Muscle of leg (tissue), 11 donors: ENCODE results near the gene UEVLD. TPM values are rescaled to one million over a fixed set of nuclear protein-coding genes. Genes with fewer than 3 reads are reported as not detected.

ENCODE experiments used
- DNase-seq: peaks from one replicate; pipeline ENCODE4 v3.0.0; 2013
- H3K27ac ChIP-seq: one replicate; pipeline ENCODE4 v1.5.1; 2013; ENCODE audit warnings: mild to moderate bottlenecking, low read length, control low read depth
- H3K27me3 ChIP-seq: one replicate; pipeline ENCODE4 v1.6.1; 2013; ENCODE audit warnings: low read length; ENCODE audit not compliant: control insufficient read depth, insufficient read depth
- H3K36me3 ChIP-seq: one replicate; pipeline ENCODE4 v1.6.1; 2013; ENCODE audit warnings: low read length; ENCODE audit not compliant: control insufficient read depth, insufficient read depth
- H3K4me1 ChIP-seq: one replicate; pipeline ENCODE4 v1.6.1; 2013; ENCODE audit warnings: low read length; ENCODE audit not compliant: control insufficient read depth, insufficient read depth
- H3K4me3 ChIP-seq: one replicate; pipeline ENCODE4 v1.5.1; 2013; ENCODE audit warnings: low read length, control low read depth
- H3K9me3 ChIP-seq: replicated peaks from 2 replicates; pipeline ENCODE4 v1.6.1; 2013; ENCODE audit warnings: low read depth, low read length; ENCODE audit not compliant: control insufficient read depth
- WGBS: methylation state at CpG from one replicate; pipeline ENCODE4 v1.1.5; 2013; ENCODE audit warnings: missing lambda C conversion rate; ENCODE audit not compliant: insufficient coverage; 5-methylcytosine and 5-hydroxymethylcytosine counted together
- polyA plus RNA-seq, 8 donors: library from polyadenylated mRNA; unstranded; fragments of 120-200 nt; gene quantifications; one replicate each; pipeline versions ENCODE4 v1.2.1 to v1.2.3, GENCODE V29; 2013; ENCODE audit warnings: inconsistent platforms in 1 of 8, low replicate concordance in 1 of 8; ENCODE audit not compliant: insufficient read length in 8 of 8, insufficient read depth in 1 of 8
- total RNA-seq: library from RNA; stranded (reverse); fragments of 120-200 nt; gene quantifications from one replicate; pipeline ENCODE4 v1.2.4, GENCODE V29; 2013

UEVLD gene
- total and polyA plus RNA-seq, 9 donors = 10.7 to 15.3 (median 12.0) TPM

DNA sequence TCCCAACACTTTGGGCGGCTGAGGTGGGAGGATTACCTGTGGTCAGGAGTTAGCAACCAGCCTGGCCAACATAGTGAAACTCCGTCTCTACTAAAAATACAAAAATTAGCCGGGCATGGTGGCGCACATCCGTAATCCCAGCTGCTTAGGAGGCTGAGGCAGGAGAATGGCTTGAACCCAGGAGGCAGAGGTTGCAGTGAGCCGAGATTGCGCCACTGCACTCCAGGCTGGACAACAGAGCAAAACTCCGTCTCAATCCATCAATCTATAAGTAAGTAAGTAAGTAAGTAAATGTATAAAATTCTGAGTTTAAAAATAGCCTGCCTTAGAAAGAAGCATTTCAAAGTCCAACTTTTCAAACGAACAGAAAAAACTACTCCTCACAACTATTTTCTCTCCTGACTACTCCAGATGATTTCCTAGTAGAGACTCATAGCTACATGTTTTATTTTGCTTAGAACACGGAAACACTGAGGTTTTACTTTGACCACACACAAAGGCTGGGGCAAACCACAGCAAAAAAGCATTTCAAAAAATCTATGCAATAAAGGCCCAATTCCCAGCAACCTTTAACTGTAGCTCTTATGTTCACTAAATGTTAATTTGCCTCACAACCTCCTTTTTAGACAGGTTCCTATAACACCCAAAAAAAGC lies 29.3 kb upstream of the UEVLD start:
- Histone ChIP-seq H3K27ac (no peak overlapping the region), H3K4me3 (no peak overlapping the region), H3K36me3 (peaks cover 27% of the 10 kb centered on the region), H3K27me3 (no peaks in the 10 kb centered on the region), H3K4me1 (no peaks in the 10 kb centered on the region), H3K9me3 (no peaks in the 10 kb centered on the region)
- WGBS = 59% methylated on average over 2 of the region's 10 CpGs
- peak; percentile 29 for DNase-seq

DNA sequence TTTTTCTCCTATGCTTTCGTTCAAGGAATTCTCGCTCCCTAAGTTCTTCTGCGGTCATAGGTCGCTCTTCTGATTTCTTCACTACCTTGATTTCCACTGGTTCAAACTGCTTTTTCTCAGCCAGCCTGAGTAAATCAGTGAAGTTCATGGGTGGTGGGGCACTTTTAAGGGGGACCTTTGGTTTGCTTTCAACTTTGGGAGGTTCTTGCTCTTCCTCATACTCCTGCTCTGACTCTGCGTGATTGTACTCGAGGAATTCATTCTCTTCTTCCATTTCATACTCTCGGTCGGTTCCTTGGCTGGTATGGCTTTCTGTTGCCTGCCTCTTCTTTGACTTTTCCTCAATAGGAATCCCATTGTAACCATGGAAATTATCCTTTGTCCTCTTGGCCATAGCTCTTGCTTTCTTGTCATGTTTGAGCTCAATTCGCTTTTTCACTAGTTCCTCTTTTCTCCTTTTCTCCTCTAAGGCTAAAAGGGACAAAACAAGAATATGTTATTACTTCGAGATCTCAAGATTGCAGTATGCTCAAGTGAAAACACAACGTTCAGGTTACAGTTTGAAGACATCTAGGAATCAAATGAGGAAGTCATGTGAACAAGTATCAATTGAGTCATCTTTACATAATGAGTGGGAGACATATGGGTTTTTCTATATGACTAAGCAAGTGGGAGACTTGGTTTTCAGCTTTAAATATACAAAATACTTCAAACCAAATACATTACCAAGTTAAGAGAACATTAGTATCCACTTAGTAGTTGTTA lies 27.3 kb upstream of the UEVLD start:
- H3K36me3 ChIP-seq = peaks cover 35% of the 10 kb centered on the region
- H3K27me3 ChIP-seq = no peaks in the 10 kb centered on the region
- H3K4me3 ChIP-seq = no peak overlapping the region
- WGBS = 96% methylated on average over 5 of the region's 11 CpGs
- H3K9me3 ChIP-seq = no peaks in the 10 kb centered on the region
- no peaks in the 10 kb centered on the region for H3K4me1 ChIP-seq
- no peak overlapping the region for H3K27ac ChIP-seq
- no peak for DNase-seq

DNA sequence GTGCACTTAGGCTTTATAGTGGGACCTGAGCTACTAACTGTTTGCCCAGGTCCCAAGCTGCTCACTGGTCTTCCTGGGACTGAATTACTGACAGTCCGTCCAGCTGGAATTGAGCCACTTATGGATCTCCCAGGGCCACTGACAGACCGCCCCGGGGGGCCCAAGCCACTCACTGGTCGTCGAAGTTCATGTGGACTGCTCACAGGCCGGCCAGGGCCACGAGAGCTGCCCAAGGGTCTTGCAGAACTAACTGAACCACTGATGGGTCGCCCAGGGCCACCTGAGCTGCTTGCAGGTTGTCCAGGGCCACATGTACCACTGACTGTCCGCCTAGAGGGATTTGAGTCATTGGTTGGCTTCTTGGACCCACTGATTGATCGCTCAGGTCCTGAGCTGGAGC lies 26.1 kb upstream of the UEVLD start:
- no peak overlapping the region for H3K4me3 ChIP-seq
- H3K27ac ChIP-seq = no peak overlapping the region
- H3K36me3 ChIP-seq = peaks cover 42% of the 10 kb centered on the region
- 90% methylated on average over 10 of the region's 10 CpGs for WGBS
- H3K4me1 ChIP-seq = no peaks in the 10 kb centered on the region
- no peak for DNase-seq
- H3K9me3 ChIP-seq = no peaks in the 10 kb centered on the region
- H3K27me3 ChIP-seq = no peaks in the 10 kb centered on the region

DNA sequence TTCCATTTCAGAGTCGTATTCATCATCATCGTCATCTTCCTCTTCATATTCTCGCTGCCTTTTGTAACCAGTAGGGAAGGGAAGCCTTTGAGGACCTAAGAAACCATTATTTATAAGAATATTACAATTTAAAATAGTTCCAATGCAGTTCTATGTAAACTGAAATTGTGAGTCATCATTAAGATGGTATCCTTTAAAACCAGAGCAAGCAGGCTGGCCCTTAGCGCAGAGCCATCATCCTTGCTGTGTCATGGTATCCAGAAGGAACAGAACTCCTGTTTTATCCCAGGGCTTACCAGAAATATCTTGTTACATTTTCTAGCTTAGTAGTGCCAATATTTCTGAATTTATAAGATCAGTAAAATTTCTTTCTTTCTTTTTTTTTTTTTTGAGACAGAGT lies 23.9 kb upstream of the UEVLD start:
- Histone ChIP-seq H3K9me3 (no peaks in the 10 kb centered on the region), H3K4me1 (no peaks in the 10 kb centered on the region), H3K4me3 (no peak overlapping the region), H3K27me3 (no peaks in the 10 kb centered on the region), H3K36me3 (peaks cover 46% of the 10 kb centered on the region), H3K27ac (no peak overlapping the region)
- DNase-seq = no peak
- WGBS = no CpG with 5 or more reads among the region's 4 CpGs

DNA sequence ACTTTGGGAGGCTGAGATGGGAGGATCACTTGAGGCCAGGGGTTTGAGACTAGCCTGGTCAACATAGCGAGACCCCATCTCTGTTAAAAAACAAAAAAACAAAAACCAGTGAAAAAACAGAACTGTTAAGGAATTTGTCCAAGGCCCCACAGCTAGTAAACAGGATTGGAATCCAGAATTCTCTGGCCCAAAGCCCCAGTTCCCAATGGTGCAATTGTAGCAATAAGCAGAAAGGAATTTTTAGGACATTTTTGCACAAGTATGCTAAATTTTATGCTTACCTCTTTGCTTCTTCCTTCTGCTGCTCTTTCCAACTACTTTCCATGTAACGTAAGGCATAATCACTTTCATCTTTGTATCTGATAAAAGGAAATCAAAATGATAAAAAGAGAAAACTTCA lies 22.7 kb upstream of the UEVLD start:
- Histone ChIP-seq H3K4me3 (no peak overlapping the region), H3K36me3 (peaks cover 52% of the 10 kb centered on the region), H3K27me3 (no peaks in the 10 kb centered on the region), H3K9me3 (no peaks in the 10 kb centered on the region), H3K27ac (no peak overlapping the region), H3K4me1 (no peaks in the 10 kb centered on the region)
- WGBS = no CpG with 5 or more reads among the region's 2 CpGs
- no peak for DNase-seq

DNA sequence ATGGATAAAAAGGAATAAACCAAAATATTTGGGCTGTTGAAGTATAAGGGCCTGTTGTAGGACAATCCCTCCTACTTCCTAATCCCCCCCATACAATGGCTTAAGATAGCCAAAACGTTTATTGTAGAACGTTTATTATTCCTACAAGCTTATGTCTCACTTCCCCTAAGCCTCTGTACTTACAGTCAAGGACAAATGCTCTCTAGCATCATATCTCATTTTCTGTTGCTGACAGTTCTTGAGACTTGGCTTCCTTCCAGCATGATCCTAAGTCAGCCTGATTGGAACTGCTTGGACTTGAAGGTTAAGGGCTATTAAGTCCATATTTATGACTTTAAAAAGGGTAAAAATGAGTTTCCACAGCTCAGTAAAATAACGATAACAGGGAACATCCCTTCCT lies 19.8 kb upstream of the UEVLD start:
- H3K9me3 ChIP-seq = no peaks in the 10 kb centered on the region
- no peak overlapping the region for H3K4me3 ChIP-seq
- WGBS = 62% methylated on average over 2 of the region's 3 CpGs
- no peak overlapping the region for H3K27ac ChIP-seq
- peaks cover 36% of the 10 kb centered on the region for H3K36me3 ChIP-seq
- no peaks in the 10 kb centered on the region for H3K4me1 ChIP-seq
- H3K27me3 ChIP-seq = no peaks in the 10 kb centered on the region
- DNase-seq = no peak

DNA sequence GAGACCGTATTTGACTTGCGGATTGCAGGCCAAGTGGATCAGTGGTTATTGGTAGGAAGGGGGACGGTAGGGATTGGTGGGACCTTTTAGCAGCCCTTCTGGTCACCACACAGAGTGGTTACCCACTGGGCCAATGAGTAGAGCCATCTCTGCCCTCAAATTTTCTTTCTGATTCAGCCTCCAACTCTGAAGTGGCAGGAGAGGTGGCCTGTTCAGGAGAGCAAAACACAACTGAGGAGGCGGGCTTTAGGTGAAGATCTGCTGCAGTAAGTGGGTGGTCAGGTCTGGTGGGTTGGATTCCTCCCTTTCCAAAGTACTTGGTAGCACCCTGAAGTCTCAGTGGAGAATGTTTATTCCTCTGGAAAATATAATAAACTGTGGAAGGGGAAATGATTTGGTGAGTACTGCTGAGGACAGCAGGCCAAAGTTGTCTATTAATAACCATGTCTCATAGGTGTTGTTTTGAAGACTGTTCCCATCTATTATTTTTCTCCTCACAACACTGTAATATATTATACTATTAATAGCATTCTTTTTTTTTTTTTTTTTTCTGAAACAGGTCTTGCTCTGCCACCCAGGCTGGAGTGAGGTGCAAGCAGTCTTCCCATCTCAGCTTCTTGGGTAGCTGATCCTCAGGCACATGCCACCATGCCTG lies 12.5 kb upstream of the UEVLD start:
- WGBS = 100% methylated on average over 1 of the region's 4 CpGs
- Histone ChIP-seq H3K36me3 (peaks cover 15% of the 10 kb centered on the region), H3K27ac (no peak overlapping the region)

DNA sequence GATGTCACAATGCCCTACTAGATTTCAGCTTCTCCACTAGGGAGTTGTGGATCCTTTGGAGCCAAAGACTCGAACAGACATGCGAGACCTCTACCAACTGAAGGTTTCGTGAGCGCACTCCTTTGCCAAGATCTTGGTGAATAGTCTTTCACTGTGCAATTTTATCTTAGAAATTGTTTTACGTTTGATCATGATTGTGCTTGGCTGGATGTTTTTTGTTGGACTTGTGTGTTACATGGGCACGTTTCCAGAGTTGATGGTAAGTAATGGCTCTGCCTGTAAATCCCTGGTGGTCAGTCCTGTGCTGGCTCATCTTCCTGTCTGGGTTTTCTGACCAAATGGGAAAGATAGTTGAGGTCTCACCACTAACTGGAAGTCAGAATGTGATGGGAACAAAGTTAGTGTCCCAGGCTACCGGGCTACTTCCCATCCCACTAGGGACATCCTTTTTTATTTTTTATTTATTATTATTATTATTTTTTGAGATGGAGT lies 11.3 kb upstream of the UEVLD start, which contains the start of gene MISFA:
Gene MISFA, plus strand, starts transcription at position 51 of the 492 bp plus-strand sequence. Its CDS starts 140 bp downstream, at position 191.
- H3K27me3 ChIP-seq = no peaks in the 10 kb centered on the region
- no peak within 1 kb of the TSS for H3K27ac ChIP-seq
- DNase-seq = no peak
- no peaks in the 10 kb centered on the region for H3K9me3 ChIP-seq
- 86% methylated on average over 4 of the region's 7 CpGs for WGBS
- no peak within 1 kb of the TSS for H3K4me3 ChIP-seq
- peaks cover 23% of the 10 kb centered on the region for H3K36me3 ChIP-seq
- H3K4me1 ChIP-seq = no peaks in the 10 kb centered on the region

More for the DNA sequence above, 12.5 kb upstream of the UEVLD start:
- no peak overlapping the region for H3K4me3 ChIP-seq
- DNase-seq = no peak
- H3K4me1 ChIP-seq = no peaks in the 10 kb centered on the region
- no peaks in the 10 kb centered on the region for H3K27me3 ChIP-seq
- no peaks in the 10 kb centered on the region for H3K9me3 ChIP-seq

DNA sequence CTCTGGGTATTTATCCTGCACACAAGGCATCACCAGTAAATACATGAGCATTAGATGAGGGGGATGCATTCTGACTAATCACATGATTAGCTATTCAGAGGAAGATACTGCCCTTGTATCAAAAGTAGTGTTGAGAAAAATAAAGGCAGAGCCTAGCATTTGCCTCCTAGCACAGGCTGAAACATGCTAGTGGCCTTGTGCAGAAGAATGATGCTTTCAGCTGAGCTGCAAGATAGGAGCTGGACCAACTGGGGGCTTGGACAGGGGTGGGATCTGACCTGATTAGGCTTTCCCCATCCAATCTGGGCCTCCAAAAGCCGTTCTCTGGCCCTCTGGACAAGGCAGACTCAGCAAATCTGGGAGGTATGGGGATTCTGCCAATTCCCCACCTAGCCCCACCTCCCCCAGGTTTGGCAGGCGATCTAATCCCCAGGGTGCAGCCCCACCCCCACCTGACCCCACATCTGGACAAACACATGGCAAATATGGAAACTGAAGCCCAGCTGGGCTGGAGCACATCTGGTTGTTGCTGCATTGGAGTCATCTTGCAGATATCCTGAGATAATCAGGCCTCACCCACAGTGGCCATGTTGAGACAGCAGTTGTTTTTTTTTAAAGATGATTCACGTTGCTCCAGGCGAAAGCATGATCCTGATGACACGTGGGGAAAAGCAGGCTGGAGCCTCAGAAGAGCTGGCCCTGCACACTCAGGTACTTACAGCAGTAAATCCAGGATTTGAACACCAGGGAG lies 6.6 kb upstream of the UEVLD start:
- H3K27ac ChIP-seq = no peak overlapping the region
- DNase-seq = peak; percentile 10
- peaks cover 4% of the 10 kb centered on the region for H3K4me1 ChIP-seq
- H3K36me3 ChIP-seq = peaks cover 14% of the 10 kb centered on the region
- no peaks in the 10 kb centered on the region for H3K27me3 ChIP-seq
- H3K4me3 ChIP-seq = no peak overlapping the region
- H3K9me3 ChIP-seq = no peaks in the 10 kb centered on the region
- WGBS = 40% methylated on average over 3 of the region's 5 CpGs
